Measurements from ENCODE around the gene MBD5.

The MBD5 gene

GRCh38 chr2:148517822-148518221 lies 496.9 kb downstream of the MBD5 start:
- no peak overlapping the region for H3K4me3 ChIP-seq (ENCODE audit: low read depth, low read length)
- DNase-seq (ENCODE audit: low read depth): no peak
- TF ChIP-seq CTCF (IDR thresholded peaks at IDR 0.05; ENCODE audit: control insufficient read depth, extremely low read depth, insufficient read depth): no peak

GRCh38 chr2:148519013-148519412 lies 498.1 kb downstream of the MBD5 start:
- TF ChIP-seq CTCF (IDR thresholded peaks at IDR 0.05; ENCODE audit: control insufficient read depth, extremely low read depth, insufficient read depth): no peak
- no peak for DNase-seq (ENCODE audit: low read depth)
- no peak overlapping the region for H3K4me3 ChIP-seq (ENCODE audit: low read depth, low read length)

- TF ChIP-seq CTCF (IDR thresholded peaks at IDR 0.05; ENCODE audit: control insufficient read depth, extremely low read depth, insufficient read depth): no peak
- no peak for DNase-seq (ENCODE audit: low read depth)
- no peak overlapping the region for H3K4me3 ChIP-seq (ENCODE audit: low read depth, low read length)
Observed at GRCh38 chr2:148521181-148521580, 500.3 kb downstream of the MBD5 start.

- no peak overlapping the region for H3K4me3 ChIP-seq (ENCODE audit: low read depth, low read length)
- no peak for TF ChIP-seq CTCF (IDR thresholded peaks at IDR 0.05; ENCODE audit: control insufficient read depth, extremely low read depth, insufficient read depth)
- DNase-seq (ENCODE audit: low read depth): no peak
Observed at GRCh38 chr2:148523315-148523714, 502.4 kb downstream of the MBD5 start.

- TF ChIP-seq CTCF (IDR thresholded peaks at IDR 0.05; ENCODE audit: control insufficient read depth, extremely low read depth, insufficient read depth): no peak
- H3K4me3 ChIP-seq (ENCODE audit: low read depth, low read length): no peak overlapping the region
- no peak for DNase-seq (ENCODE audit: low read depth)
Observed at GRCh38 chr2:148524519-148524919, 503.6 kb downstream of the MBD5 start.

- no peak overlapping the region for H3K4me3 ChIP-seq (ENCODE audit: low read depth, low read length)
- no peak for DNase-seq (ENCODE audit: low read depth)
- TF ChIP-seq CTCF (IDR thresholded peaks at IDR 0.05; ENCODE audit: control insufficient read depth, extremely low read depth, insufficient read depth): no peak
Observed at GRCh38 chr2:148525130-148525529, 504.2 kb downstream of the MBD5 start.

- no peak overlapping the region for H3K4me3 ChIP-seq (ENCODE audit: low read depth, low read length)
Observed at GRCh38 chr2:148526509-148527346, 505.8 kb downstream of the MBD5 start.

More at GRCh38 chr2:148526509-148527346, 505.8 kb downstream of the MBD5 start:
- DNase-seq (ENCODE audit: low read depth): no peak
- TF ChIP-seq CTCF (IDR thresholded peaks at IDR 0.05; ENCODE audit: control insufficient read depth, extremely low read depth, insufficient read depth): no peak

Data from LNCaP clone FGC (cell line).